HCT116 (cell line): ENCODE results near the gene ZNF670.

Source experiments
- CTCF ChIP-seq, 3 experiments: fragments of 200-600 bp in 1 of 3; sonication (generic) in 1 of 3; IDR thresholded peaks in 2 of 3; conservative IDR thresholded peaks in 1 of 3; 2 replicates each; pipeline ENCODE4 v1.5.1; 2012 to 2017; ENCODE audit warnings: low read depth in 2 of 3, low read length in 2 of 3, antibody characterized with exemption in 1 of 3, borderline replicate concordance in 1 of 3, control low read depth in 1 of 3, mild to moderate bottlenecking in 1 of 3, mixed read lengths in 1 of 3, mixed run types in 1 of 3, moderate library complexity in 1 of 3; ENCODE audit not compliant: insufficient read depth in 1 of 3
- EGR1 ChIP-seq: IDR thresholded peaks from 2 replicates; pipeline ENCODE4 v1.6.1; 2012; ENCODE audit warnings: low read depth
- EZH2 ChIP-seq: fragments of 200-600 bp; sonication (generic); IDR thresholded peaks from 2 replicates; pipeline ENCODE4 v1.6.1; 2017; ENCODE audit warnings: antibody characterized with exemption, mixed run types
- JUND ChIP-seq: IDR thresholded peaks from 2 replicates; pipeline ENCODE4 v1.6.1; 2012
- MAX ChIP-seq: IDR thresholded peaks from 2 replicates; pipeline ENCODE4 v1.6.1; 2012
- POLR2AphosphoS5 ChIP-seq: IDR thresholded peaks from 2 replicates; pipeline ENCODE4 v1.6.1; 2011; ENCODE audit warnings: mild to moderate bottlenecking, low read depth, low read length, moderate library complexity
- RAD21 ChIP-seq: IDR thresholded peaks from 2 replicates; pipeline ENCODE4 v1.6.1; 2012; ENCODE audit warnings: low read depth, mild to moderate bottlenecking
- SIN3A ChIP-seq: IDR thresholded peaks from 2 replicates; pipeline ENCODE4 v1.6.1; 2012; ENCODE audit warnings: low read depth
- YY1 ChIP-seq: IDR thresholded peaks from 2 replicates; pipeline ENCODE4 v1.6.1; 2011; ENCODE audit warnings: low read length, low read depth, moderate library complexity, mild to moderate bottlenecking; ENCODE audit not compliant: insufficient replicate concordance; ENCODE audit errors: extremely low read depth
- TF ChIP-seq, protein P1 (sequence below): IDR thresholded peaks from 2 replicates; pipeline ENCODE4 v1.6.1; 2011; ENCODE audit warnings: mild to moderate bottlenecking, low read length, moderate library complexity; ENCODE audit not compliant: insufficient replicate concordance; ENCODE audit errors: extremely low read depth

DNA sequence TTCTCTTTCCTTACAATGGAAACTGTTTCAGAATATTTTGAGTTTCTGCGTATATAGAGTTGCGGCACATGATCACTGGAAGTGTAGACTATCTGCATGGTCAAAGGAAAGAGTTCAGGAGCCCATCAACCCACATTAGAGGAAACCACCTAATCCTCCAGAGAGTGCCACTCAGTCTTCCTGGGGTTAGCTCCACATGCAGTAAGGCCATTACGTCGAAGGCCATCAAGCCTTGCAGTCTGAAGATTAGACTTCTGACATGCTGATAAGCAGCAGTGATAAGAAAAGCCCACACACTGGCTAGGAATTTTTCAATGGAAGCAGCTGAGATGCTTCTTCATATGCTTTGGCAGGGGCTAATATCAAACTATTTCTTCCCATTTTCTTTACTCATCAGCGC is 17.9 kb upstream of the ZNF670 start:
- TF ChIP-seq POLR2AphosphoS5 (no peak), CTCF (IDR thresholded peaks at IDR 0.05 in 2 of 3, conservative IDR thresholded peaks at IDR 0.05 in 1 of 3; ENCODE audit: borderline replicate concordance in 1 of 3, insufficient read depth in 1 of 3, low read depth in 2 of 3, low read length in 2 of 3) (no peak), RAD21 (no peak), EZH2 (no peak), JUND (no peak), YY1 (no peak), EGR1 (no peak), MAX (no peak), SIN3A (no peak)
- TF ChIP-seq, protein P1, sequence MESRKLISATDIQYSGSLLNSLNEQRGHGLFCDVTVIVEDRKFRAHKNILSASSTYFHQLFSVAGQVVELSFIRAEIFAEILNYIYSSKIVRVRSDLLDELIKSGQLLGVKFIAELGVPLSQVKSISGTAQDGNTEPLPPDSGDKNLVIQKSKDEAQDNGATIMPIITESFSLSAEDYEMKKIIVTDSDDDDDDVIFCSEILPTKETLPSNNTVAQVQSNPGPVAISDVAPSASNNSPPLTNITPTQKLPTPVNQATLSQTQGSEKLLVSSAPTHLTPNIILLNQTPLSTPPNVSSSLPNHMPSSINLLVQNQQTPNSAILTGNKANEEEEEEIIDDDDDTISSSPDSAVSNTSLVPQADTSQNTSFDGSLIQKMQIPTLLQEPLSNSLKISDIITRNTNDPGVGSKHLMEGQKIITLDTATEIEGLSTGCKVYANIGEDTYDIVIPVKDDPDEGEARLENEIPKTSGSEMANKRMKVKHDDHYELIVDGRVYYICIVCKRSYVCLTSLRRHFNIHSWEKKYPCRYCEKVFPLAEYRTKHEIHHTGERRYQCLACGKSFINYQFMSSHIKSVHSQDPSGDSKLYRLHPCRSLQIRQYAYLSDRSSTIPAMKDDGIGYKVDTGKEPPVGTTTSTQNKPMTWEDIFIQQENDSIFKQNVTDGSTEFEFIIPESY: no peak
